HG03025 (cell line): ENCODE measurements around the gene SLC22A23.

Source experiments
- ATAC-seq: cut with Tn5 transposase; IDR thresholded peaks from one replicate; pipeline ENCODE4 v1.9.1; 2021; ENCODE audit warnings: mild to moderate bottlenecking, moderate library complexity; ENCODE audit not compliant: unreplicated experiment, low FRiP score

The SLC22A23 gene

DNA sequence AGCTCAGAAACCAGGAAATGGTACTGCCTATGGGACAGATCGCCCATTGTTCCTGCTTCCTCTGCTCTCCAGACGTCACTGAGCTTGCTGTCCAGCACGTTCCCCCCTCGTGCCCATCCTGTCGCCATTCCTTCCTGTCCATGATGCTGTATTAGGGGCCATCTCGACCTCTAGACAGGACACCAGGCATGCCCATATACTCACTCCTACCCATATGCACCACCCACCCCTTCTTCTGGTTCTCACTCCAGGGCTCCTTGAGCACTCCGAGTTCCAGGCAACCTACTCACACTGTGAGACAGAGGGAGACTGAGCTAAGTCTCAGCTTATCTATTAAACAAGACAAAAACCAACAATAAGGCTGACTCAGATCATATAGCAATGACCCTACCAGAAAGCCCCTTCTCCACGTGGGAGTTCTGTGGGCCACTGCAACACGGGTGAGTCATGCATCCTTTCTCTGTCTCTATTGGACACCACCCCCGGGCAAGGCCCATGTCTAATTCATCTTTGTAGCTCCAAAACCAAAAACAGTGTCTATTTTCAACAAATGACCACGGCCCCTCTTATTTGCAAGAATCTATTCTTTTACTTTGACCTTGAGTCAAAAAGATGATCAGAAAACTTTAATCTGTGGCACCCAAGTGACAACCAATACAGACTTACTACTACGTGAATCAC lies 132.4 kb downstream of the SLC22A23 start:
- ATAC-seq: no peak

DNA sequence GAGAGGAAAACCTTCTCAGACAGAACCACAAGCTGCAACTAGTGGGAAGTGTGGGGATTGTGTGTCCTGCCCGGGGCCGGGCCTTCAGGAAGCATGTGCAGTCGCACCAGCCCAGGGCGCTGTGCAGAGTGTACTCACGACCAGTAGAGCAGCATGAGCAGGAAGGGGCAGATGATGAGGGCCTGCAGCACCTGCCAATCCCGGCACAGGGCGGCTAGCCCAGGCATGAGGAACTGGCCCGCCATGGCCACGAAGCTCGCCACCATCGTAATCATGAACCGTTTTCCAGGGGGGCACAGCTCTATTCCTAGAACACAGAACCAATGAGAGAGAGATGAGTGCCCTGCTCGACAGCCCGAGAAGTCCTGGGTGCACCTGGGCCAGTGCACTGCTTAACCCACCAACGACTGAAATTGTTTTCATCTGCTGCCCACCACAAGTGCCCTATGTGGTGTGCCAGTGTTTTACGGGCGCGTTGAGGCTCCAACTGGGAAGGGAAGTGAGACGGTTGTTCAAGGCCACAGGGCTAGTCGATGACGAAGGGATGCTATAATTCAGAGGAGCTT lies 133.1 kb downstream of the SLC22A23 start:
- ATAC-seq: no peak

DNA sequence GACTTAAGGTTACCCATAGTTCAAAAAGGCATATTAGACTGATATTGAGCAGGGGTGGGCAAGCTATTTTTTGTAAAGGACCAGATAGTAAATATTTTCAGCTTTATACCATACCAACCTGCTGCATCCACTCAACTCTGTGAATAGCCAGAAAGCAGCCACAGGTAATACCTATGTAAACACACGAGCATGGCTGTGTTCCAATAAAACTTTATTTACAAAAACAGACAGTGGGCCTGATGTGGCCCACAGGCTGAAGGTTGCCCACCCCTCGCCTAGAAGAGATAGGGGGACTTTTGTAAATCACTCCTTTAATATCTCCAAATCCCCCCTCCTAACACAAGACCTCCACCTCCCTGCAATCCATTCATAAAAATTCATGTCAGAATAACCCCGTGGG lies 133.7 kb downstream of the SLC22A23 start:
- ATAC-seq: no peak

DNA sequence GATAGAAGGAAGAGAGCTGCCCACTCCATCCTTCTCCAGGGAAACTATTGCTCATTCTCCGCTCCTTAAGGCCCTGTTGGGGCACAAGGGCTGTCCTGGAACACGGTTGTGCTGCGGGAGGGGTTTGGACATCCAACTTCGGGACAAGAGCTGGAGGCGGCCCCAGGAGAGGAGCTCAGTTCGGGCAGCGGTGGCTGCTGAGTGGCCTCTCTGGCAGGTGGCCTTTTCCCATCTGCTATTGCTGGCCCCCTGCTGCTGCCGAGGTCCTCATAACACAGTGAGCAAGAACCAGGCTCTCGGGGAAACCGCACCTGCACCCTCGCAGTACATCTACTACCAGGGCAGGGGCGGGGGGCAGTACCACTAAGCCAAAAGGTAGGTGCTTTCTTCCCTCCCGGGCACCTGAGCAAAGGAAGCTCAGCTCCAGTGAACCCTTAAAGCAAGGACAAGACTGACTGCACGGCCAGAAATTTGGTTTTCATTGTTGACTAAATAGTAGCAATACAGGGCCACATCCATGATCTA lies 134.4 kb downstream of the SLC22A23 start:
- ATAC-seq: no peak

DNA sequence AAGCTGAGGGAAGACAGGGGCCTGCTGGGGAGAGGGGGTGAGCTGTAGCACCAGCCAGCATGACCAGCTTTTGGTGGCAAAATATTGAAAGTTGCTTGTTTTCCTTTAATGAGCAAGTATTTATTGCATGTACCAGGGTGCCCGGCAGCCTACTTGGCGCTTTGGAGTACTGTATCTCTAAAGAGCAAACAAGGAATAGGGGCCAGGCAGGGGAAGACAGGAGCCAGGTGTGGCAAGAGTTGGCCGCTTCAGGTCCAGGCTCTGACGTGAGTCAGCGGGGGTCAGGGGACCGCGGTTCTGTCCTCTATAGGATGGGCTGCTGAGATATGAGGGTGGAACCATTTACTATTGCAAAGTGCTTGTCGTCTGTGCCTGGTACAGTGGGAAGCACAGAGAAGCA lies 135.0 kb downstream of the SLC22A23 start:
- ATAC-seq: no peak

DNA sequence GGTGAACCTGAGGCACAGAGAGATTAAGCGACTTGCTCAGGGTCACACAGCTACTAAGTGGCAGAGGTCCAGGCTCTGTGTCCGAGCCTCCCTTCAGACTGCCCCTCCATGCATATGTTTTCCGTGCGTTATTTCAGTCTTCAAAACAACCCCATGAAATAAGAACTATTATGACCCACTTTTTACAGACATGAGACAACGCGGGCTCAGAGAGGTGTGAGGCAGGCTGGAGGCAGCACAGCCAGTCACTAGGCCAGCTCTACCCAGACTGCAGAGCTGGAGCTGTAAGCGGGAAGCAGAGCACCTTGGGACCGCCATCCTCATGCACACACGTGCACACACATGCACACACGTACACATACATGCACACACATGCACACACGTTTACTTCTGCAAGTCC lies 135.8 kb downstream of the SLC22A23 start:
- ATAC-seq: no peak

DNA sequence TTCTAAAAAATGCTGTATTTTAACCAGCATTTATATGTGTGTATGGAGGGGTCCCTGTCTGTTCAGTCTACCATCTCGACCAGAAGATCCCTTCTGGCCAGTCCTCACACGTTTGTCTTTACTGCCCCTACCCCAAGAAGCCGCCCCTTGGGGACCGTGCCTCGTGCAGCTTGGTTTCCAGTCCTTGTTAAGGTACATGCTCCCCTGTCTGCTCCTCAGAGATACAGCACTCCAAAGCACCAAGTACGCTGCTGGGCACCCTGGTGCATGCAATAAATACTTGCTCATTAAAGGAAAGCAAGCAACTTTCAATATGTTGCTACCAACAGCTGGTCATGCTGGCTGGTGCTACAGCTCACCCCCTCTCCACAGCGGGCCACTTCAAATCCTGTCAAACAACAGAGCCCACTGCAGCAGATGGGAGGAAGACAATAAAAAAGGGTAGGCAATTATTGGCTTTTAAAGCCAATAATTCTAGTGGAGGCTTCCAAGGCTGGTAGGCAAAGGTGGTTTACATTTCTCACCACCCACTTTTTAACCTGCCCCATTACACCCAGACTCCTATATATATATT lies 136.5 kb downstream of the SLC22A23 start:
- no peak for ATAC-seq

DNA sequence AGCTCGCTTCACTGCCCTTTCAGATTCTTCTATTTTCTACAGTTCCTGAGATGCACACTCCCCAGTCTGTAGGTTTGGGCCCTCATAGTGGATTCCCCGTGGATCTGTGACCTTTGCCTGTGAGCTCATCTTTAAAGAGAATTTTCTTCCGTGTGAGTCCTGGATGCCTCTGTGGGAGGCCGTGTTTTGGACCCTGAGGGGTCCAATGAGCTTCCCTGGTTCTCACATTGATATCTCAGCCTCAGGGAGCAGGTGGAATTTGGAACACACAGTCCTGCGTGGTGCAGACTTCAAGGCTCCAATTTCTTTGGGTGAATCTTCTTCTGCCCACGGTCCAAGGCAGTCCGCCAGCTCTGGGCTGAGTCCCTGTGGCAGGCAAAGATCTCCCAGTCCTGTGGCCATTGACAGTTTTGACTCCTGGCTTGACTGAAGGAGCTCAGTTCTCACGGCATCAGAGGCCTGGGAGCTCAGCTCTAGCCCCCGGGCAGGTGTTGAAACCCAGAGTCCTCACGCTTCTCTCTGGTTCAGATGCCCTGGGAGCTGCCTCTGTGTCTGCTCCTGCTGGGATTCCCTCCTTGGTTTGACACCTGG lies 137.1 kb downstream of the SLC22A23 start:
- no peak for ATAC-seq

DNA sequence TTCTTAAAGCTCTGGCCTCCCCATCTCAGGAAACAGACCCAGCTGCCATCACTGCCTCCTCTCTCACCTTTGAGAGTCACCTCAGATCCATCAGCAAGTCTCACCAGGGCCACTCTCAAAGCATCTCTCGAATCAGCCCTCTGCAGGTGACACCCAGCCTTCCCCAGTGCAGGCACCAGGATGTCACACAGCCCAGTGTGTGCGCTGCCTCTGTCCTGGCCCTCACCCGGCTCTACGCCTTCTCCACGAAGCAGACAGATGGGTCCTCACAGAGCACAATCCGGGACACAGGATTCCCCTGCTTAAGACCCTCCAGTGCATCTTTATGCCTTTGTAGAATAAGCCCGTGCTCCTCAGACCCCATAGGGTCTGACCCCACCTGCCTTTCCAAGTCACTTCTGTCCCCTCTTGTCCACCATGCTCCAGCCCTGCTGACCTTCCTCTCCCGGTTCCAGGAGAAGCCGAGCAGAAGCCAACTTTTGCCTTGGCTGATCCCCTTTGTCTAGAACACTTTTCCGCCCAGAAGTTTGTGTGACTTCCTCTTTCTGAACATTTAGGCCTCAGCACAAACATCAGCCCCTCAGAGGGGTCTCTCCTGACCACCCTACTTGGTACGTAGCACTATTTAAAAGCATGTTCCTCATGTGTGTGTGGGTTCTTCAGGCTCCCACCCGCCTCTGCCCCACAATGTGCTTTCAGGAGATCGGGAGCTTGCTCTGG lies 137.9 kb downstream of the SLC22A23 start:
- no peak for ATAC-seq

DNA sequence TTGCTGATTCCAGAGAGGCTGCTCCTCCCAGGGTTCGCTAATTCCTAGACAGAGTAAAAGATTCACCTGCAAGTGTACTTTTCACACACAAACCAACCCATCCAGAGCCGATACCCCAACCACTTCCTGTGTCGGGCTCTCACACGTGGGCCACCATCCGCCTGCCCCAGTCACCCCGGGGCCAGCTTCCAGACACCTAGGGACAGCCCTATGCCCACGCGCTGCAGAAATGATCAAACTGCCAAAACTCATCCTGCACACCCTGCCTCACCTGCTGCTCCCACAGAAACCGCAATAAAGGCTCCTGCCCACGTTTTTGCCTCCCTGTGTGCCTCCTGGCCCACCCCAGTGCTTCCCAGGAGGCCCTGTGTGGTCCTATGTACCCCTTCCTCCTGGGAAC lies 138.6 kb downstream of the SLC22A23 start:
- no peak for ATAC-seq

DNA sequence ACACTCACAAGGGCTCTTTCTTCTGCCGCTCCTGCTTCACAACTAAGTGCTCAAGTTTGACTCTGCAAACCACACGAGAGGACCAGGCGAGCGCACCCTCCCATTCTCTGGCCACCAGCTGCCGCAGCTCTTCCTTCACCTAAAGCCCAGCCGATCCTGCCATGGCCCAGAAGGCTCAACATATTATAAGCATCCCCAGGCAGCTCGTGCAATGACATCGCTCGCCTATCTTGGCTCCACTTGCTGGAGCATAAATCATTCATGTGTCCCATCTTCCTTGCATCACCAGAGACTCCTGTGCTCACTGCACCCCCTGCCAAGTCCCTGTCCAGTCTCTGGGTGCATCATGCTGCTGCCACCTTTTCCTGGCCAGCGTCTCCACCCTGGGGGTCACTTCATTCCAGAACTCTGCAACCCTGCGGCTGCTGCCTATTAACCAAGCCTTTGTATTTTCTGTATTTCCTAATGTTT lies 139.1 kb downstream of the SLC22A23 start:
- no peak for ATAC-seq

DNA sequence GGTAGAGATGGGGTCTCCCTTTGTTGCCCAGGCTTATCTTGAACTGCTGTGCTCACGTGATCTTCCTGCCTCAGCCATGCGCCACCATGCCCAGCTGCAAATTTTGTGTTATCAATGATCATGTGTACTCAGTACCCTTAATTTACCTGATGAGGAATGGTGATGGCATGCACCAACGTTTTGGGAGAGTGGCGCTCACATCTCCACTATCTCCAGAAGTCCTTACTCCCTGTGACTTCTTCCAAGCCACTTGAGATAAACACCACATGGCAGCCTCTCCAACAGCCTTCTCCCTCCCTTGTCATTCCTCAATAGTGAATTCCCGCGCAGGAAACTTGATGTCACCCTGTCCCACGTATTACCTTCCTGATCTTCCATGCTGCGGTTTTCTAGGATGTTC lies 140.0 kb downstream of the SLC22A23 start:
- no peak for ATAC-seq

DNA sequence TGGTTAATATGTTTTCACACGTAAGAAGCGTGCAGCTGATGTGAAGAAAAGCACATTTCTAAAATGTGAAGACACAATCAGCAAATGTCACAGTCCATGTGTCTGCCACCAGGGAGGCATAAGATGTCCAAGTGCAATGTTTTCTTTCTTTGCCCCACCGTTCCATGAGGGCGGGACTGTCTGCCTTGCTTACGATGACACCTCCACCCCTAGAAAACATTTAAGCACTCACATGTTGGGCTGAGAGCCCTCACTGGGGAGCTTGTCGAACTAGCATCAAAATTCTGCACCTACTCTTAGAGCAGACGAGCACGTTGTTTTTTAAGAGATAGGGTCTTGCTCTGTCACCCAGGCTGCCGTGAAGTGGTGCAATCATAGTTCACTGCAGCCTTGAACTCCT lies 140.5 kb downstream of the SLC22A23 start:
- ATAC-seq: no peak

DNA sequence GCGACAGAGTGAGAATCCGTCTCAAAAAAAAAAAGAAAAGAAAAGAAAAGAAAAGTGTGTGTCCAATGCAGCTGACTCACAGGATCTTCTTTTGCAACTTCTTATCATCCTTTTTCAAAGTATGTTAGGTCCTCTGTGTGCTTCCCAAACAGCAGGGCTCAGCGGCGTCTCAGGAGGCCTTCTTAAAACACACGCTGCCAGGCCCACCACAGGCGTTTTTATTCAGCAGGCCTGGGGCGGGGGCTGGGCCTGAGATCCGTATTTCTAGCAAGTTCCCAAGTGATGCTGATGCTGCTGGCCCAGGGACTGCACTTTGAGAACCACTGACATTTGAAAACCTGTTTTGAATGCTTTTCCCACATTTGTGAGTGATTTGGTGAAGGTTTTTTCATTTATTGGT lies 141.0 kb downstream of the SLC22A23 start:
- no peak for ATAC-seq

DNA sequence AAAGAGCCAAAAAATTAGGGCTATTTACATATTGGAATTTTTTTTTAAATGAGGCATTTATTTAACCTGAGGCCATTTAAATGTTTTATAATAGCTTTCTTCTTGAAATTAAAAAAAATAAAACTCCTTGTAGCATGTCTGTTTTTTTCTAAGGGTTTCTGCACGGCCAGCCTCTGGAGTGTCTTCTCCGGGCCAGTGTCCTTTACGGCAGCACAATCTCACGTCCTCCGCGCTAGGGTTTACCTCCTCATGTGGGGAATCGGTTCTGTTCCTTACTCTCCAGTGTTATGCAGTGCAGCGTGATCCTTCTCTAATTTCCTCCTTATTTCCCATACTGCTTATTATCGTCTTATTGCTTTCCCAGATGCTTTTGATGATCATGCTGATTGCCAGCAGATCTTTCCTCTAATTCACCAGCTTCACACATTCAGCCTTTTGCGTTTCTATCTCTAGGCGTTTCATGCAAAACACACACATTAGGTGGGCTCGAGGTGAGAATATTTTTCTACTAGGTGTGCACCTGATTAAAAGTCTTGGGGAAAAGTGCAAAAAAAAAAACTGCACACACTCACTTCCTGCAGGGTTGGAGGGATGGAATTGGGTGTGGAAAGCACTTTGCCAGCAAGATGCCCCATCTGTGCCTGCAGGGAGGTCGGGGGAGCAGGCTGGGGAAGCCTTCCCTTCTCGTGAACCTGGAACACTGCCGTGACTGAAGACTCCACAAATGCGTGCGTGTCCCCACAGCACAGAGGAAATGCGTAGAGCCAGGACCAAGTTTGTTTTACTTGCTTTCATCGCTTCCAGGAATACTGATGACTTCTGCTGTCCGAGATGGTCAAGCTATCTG lies 142.0 kb downstream of the SLC22A23 start:
- no peak for ATAC-seq

DNA sequence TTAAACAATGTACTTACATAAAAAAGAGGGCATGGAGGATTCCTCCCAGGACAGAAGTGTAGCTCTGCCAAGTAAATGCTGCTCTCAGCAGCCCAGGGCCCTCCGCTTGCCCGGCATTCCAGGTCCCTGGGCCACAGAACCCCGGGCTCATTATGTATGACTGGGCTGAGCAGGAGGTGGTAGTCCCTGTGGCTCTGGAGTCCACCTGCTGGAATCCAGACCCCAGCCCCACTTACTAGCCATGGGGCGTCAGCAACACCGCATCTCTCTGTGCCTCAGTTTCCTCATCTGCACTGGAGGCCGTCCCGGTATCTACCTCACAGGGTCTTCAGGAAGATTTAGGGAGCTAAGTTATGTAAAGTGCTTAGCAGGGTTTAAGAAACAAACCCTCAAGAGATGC lies 142.7 kb downstream of the SLC22A23 start:
- ATAC-seq: no peak

DNA sequence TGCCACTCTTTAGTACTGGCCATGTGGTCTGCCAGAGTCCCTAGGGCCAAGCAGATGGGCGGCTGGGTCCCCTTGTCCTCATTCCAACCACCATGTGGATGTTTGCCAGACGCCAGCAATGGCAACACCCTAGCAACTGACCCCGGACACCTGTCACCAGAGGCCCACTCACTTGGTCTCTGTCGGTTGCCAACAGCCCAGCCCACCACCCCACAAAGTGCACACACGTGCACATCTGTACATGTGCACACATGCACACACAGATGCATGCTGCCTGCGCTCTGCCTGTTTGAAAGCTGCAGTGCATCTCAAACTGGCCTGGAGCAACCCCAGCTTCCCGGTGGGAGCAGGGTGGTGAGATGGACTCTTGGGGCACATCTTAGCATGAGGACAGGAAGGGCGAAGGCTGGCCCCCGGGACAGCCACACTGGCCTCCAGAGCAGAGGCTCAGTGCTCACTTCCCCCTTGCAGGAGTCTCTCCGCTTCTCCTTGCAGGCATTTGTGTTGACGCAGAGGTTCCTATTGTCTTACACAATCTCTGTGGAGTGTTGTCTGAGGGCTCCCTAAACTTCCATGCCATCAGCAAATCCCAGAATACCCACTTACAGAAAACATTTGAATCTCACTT lies 144.1 kb downstream of the SLC22A23 start:
- no peak for ATAC-seq

DNA sequence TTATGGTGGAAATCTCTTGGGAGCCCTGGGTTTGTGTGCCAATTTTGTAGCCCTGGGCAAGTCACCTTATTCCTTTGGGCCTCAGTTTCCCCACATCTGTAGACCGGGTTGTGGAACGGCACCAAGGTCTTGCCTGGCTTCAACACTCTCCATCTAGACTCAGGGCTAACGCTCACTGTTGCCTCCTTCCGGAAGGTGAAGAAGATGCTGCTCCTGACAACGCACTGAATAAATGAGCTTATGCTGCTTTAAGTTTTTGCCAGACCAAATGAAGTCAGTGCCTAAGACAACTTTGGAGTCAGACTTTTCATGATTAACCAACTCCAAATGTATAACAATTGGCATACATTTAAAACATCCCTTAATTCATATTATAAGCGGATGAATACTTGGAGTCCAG lies 145.0 kb downstream of the SLC22A23 start:
- no peak for ATAC-seq

DNA sequence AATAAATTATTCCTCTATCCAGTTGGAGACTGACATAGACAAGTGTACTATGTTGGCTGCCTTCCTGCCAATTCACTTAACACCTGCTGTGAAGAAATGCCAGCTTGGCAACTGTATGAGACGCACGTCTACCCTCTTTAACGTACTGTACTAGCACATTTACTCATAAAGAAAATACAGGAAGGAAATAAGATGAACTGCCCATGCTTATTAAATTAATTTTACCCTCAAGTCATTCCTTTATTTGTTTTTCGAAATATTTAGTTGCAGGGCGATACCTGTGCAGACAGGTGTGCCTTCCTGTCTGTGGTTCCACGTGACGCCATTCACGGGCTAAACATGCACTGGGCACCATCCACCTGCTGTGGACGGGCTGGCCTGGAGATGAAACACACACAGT lies 146.1 kb downstream of the SLC22A23 start:
- no peak for ATAC-seq

DNA sequence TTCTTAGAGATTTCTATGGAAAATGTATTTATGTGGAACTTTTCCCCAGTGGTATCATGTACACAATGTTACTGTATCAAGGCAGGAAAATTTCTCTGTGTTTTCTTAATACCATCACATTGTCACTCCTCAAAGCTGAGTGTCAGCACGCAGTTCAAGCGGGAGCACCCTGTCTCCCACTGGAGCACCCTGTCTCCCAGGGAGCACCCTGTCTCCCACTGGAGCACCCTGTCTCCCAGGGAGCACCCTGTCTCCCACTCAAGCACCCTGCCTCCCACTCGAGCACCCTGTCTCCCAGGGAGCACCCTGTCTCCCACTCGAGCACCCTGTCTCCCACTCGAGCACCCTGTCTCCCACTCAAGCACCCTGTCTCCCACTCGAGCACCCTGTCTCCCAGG lies 146.8 kb downstream of the SLC22A23 start:
- ATAC-seq: no peak
